K562 (cell line): ENCODE results near the gene SLX4IP. TPM values are rescaled to one million over a fixed set of nuclear protein-coding genes. Genes with fewer than 3 reads are reported as not detected.

Experiments used
- ATAC-seq: fragments of 200-7000 bp; cut with Tn5 transposase; 3 replicates; pipeline ENCODE4 v1.9.1; 2020; ENCODE audit warnings: moderate library complexity
- BruUV-seq: library from RNA; stranded (reverse); fragments of 400-500 nt; replicated peaks from 2 replicates; lab custom pipeline; 2021; lab: Mats Ljungman, UMichigan
- CTCF ChIA-PET: fragments of 300-600 bp; formaldehyde crosslinking; extraction: SDS; loops from one replicate; lab custom pipeline; 2021; ENCODE audit warnings: low intra/inter-chr PET ratio; lab: Yijun Ruan, JAX
- POLR2A ChIA-PET: fragments of 300-600, 350-650 bp; sonication (Branson Sonifier 250); formaldehyde crosslinking; extraction: SDS; loops from one replicate; lab custom pipeline; 2021; ENCODE audit warnings: antibody characterized with exemption, inconsistent platforms; lab: Yijun Ruan, JAX
- DNase-seq, 4 experiments: peaks; one replicate each; pipeline versions ENCODE4 v3.0.0 to v3.0.0-alpha.2; 2011 to 2018; ENCODE audit warnings: low spot score in 3 of 4, mixed read lengths in 3 of 4; ENCODE audit errors: extremely low read depth in 1 of 4
- FAIRE-seq: peaks from 2 replicates; lab custom pipeline; 2011; peaks lifted over from hg19 to GRCh38; lab: Jason Lieb, UNC
- H2AFZ ChIP-seq: 2 replicates; pipeline ENCODE4 v1.6.0; 2011; ENCODE audit warnings: low read depth, low read length, control low read depth, inconsistent platforms
- H3K27ac ChIP-seq: fragments of 200-600 bp; 3 replicates; pipeline ENCODE4 v1.8.0; 2011; ENCODE audit warnings: low read depth, mild to moderate bottlenecking, control low read depth, inconsistent platforms, low read length, moderate library complexity, mixed read lengths; ENCODE audit errors: extremely low read depth
- H3K27me3 ChIP-seq, 2 experiments: fragments of 300-600 bp in 1 of 2; 2 replicates in 1 of 2; 3 replicates in 1 of 2; pipeline versions ENCODE4 v1.6.0 to v1.8.0; 2011; ENCODE audit warnings: inconsistent platforms in 2 of 2, low read length in 2 of 2, mild to moderate bottlenecking in 1 of 2, mixed read lengths in 1 of 2, moderate library complexity in 1 of 2; ENCODE audit not compliant: control insufficient read depth in 2 of 2, insufficient read depth in 2 of 2
- H3K36me3 ChIP-seq: fragments of 300-600 bp; 3 replicates; pipeline ENCODE4 v1.8.0; 2011; ENCODE audit warnings: mild to moderate bottlenecking, low read length, inconsistent platforms; ENCODE audit not compliant: control insufficient read depth, insufficient read depth
- H3K4me1 ChIP-seq, 2 experiments: fragments of 200-600 bp in 1 of 2; replicated peaks in 1 of 2; 2 replicates in 1 of 2; 3 replicates in 1 of 2; pipeline versions ENCODE4 v1.5.1 to v1.8.0; 2011; ENCODE audit warnings: inconsistent platforms in 2 of 2, low read length in 2 of 2, mild to moderate bottlenecking in 1 of 2, mixed read lengths in 1 of 2, moderate library complexity in 1 of 2; ENCODE audit not compliant: control insufficient read depth in 2 of 2, insufficient read depth in 2 of 2
- H3K4me2 ChIP-seq: 2 replicates; pipeline ENCODE4 v1.6.1; 2011; ENCODE audit warnings: low read length, control low read depth, inconsistent platforms, mixed read lengths; ENCODE audit not compliant: insufficient read depth
- H3K4me3 ChIP-seq: fragments of 200-600 bp; sonication (generic), shearing (Covaris generic); 2 replicates; pipeline ENCODE4 v1.5.1; 2016; ENCODE audit warnings: control low read depth, inconsistent platforms
- H3K79me2 ChIP-seq: fragments of 200-600 bp; 3 replicates; pipeline ENCODE4 v1.8.0; 2011; ENCODE audit warnings: low read length, inconsistent platforms; ENCODE audit not compliant: control insufficient read depth, insufficient read depth
- H3K9ac ChIP-seq, 2 experiments: 2 replicates each; pipeline versions ENCODE4 v1.6.0 to v1.6.1; 2011; ENCODE audit warnings: low read depth in 2 of 2, low read length in 2 of 2, control low read depth in 1 of 2, inconsistent platforms in 1 of 2, mild to moderate bottlenecking in 1 of 2, mixed read lengths in 1 of 2; ENCODE audit not compliant: insufficient read depth in 1 of 2
- H3K9me1 ChIP-seq: one replicate; pipeline ENCODE4 v1.6.0; 2011; ENCODE audit warnings: inconsistent platforms, mild to moderate bottlenecking, low read length, moderate library complexity; ENCODE audit not compliant: control insufficient read depth, insufficient read depth
- H3K9me3 ChIP-seq: replicated peaks from 2 replicates; pipeline ENCODE4 v1.5.1; 2011; ENCODE audit warnings: low read depth, low read length, inconsistent platforms; ENCODE audit not compliant: control insufficient read depth, insufficient read depth
- H4K20me1 ChIP-seq: replicated peaks from 2 replicates; pipeline ENCODE4 v1.6.1; 2011; ENCODE audit warnings: low read length, inconsistent platforms, mixed read lengths; ENCODE audit not compliant: control insufficient read depth, insufficient read depth
- CBX2 ChIP-seq: fragments of 200-600 bp; sonication (generic); IDR thresholded peaks from one replicate; pipeline ENCODE4 v1.6.1; 2012; ENCODE audit warnings: mild to moderate bottlenecking, low read length, inconsistent platforms; ENCODE audit not compliant: insufficient read depth, poor library complexity, severe bottlenecking
- POLR2H ChIP-seq: IDR thresholded peaks from 2 replicates; pipeline ENCODE4 v1.6.1; 2016; ENCODE audit warnings: missing genetic modification characterization, low read depth, mild to moderate bottlenecking, control low read depth, missing compliant biosample characterization, moderate library complexity
- PURB ChIP-seq: sonication (generic); formaldehyde crosslinking; IDR thresholded peaks from 2 replicates; pipeline ENCODE4 v1.9.0; 2021; ENCODE audit warnings: low read depth, mild to moderate bottlenecking, missing genetic modification reagents
- PYGO2 ChIP-seq: fragments of 450-650 bp; IDR thresholded peaks from 2 replicates; pipeline ENCODE4 v1.6.1; 2016; ENCODE audit warnings: mild to moderate bottlenecking, missing genetic modification characterization, moderate library complexity, missing compliant biosample characterization
- TAF15 ChIP-seq: fragments of 200-400 bp; formaldehyde crosslinking; IDR thresholded peaks from 2 replicates; pipeline ENCODE4 v1.6.1; 2017; ENCODE audit warnings: mild to moderate bottlenecking, low read depth, low read length, moderate library complexity
- WGBS: fragments of 100-300 bp; shearing (Covaris generic); methylation state at CpG from one replicate; pipeline ENCODE4 v1.1.6; 2016; ENCODE audit warnings: low coverage, mixed read lengths; ENCODE audit not compliant: insufficient coverage; ENCODE audit errors: missing lambda C conversion rate; 5-methylcytosine and 5-hydroxymethylcytosine counted together
- in situ Hi-C: fragments of 300-500 bp; cut with MboI; formaldehyde crosslinking; loops from 4 replicates; pipeline ENCODE4 v1.15.0; 2018; ENCODE audit warnings: inconsistent platforms, mixed read lengths
- intact Hi-C: fragments of 100-400 bp; cut with micrococcal nuclease; formaldehyde crosslinking; loops from 2 replicates; pipeline ENCODE4 v1.14.2; 2022
- polyA plus RNA-seq, 8 experiments: library from polyadenylated mRNA; depleted of rRNA in 4 of 8; stranded (reverse) in 5 of 8; unstranded in 3 of 8; fragments of >200 nt; fragmentation: Nextera tagmentation in 2 of 8; fragmentation: Illumina TruSeq in 1 of 8; extraction: Ambion mirVana in 2 of 8; extraction: Trizol in 1 of 8; gene quantifications; 2 replicates each; pipeline versions ENCODE4 v1.2.1 to v1.2.3, GENCODE V29; 2011 to 2014; ENCODE audit warnings: inconsistent platforms in 1 of 8, missing spikeins in 1 of 8
- total RNA-seq, 7 experiments: library from RNA; depleted of rRNA in 6 of 7; stranded (reverse); fragments of >200 nt in 6 of 7; fragmentation: Illumina TruSeq in 2 of 7; extraction: Trizol in 2 of 7; gene quantifications; 2 replicates each; pipeline versions ENCODE4 v1.2.1 to v1.2.3, GENCODE V29; 2011 to 2021; ENCODE audit warnings: low replicate concordance in 1 of 7
- TF ChIP-seq, protein P1 (sequence below), 3 experiments: fragments of 200-800 bp in 1 of 3; sonication (Bioruptor generic) in 1 of 3; sonication (generic) in 1 of 3; formaldehyde crosslinking in 1 of 3; IDR thresholded peaks; 2 replicates each; pipeline versions ENCODE4 v1.6.1 to v1.8.0; 2016 to 2022; ENCODE audit warnings: mild to moderate bottlenecking in 2 of 3, missing compliant biosample characterization in 2 of 3, missing genetic modification characterization in 2 of 3, missing genetic modification reagents in 1 of 3

SLX4IP gene
- total and polyA plus RNA-seq, 9 of the 15 experiments (the other 6 are each of a cell fraction or from before 2014, with no cell fraction given) = 1.5 to 5.9 (median 3.5) TPM

DNA sequence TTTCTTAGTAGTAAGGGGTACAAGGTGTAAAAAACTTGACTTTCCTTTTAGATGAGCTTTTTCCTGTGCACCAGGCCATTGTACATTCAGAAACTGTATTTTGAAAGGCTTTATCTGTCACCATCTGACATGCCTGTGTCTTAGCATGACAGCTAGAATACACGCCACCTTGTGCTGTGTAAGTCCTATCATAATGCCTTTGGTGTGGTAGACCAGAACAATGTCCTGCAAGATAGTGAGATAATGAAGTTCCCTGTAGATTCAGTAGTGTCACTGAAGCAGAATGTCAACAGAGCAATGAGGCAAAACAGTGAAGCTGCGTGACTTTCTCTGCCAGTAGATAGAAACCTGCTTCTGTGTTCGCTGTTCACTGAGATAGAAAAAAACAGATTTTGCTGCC lies 132.9 kb downstream of the SLX4IP start (continued):
- TF ChIP-seq, protein P1, sequence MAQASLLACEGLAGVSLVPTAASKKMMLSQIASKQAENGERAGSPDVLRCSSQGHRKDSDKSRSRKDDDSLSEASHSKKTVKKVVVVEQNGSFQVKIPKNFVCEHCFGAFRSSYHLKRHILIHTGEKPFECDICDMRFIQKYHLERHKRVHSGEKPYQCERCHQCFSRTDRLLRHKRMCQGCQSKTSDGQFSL (CRISPR knock-in tag; IDR thresholded peaks at IDR 0.05) = no peak
- TF ChIP-seq, protein P1 (tag; IDR thresholded peaks at IDR 0.05) = no peak

DNA sequence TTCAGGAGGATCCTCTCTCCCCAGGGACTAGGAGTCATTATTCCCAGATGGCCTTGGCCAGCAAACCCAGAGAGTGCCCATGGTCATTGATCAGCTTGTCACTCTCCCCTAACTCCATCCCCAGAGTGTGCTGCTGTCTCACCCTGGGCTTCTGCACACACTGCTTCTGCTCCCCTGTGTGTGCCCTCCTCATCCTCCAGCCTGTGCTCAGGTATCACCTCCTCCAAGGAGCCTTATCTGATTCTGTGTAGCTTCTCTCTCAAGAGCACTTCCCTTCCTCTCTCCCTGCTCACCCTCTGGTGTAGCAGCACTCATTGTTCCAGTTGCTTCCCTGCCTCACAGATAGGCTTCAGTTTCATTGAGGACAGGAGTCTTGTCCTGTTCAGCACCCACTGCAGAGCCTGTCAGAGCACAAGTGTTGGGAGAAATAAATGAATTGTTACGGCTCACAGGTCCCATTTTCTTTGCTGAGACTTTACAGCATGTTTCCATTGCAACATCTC lies 136.3 kb downstream of the SLX4IP start:
- Histone ChIP-seq H3K79me2 (no peaks in the 10 kb centered on the region), H3K4me3 (no peak overlapping the region), H3K27ac (no peak overlapping the region), H3K9me1 (no peaks in the 10 kb centered on the region), H3K9ac (no peak overlapping the region), H2AFZ (no peak overlapping the region), H3K4me1 (no peaks in the 10 kb centered on the region), H4K20me1 (no peaks in the 10 kb centered on the region), H3K9me3 (no peaks in the 10 kb centered on the region), H3K4me2 (no peak overlapping the region), H3K36me3 (no peaks in the 10 kb centered on the region), H3K27me3 (no peaks in the 10 kb centered on the region)
- 71% methylated on average over 1 of the region's 1 CpG for WGBS
- ChIA-PET CTCF (no interaction called here), POLR2A (no interaction called here)
- BruUV-seq = no TSS peak
- FAIRE-seq (no peak), ATAC-seq (no peak), DNase-seq (no peak)
- TF ChIP-seq TAF15 (no peak), PURB (no peak), CBX2 (no peak), POLR2H (tag) (no peak), PYGO2 (tag) (no peak)
- in situ Hi-C loops (no loop called here), intact Hi-C loops (no loop called here)
